ENCODE measurements around the gene C10orf105.
A peak's percentile ranks its signal among the peaks of the same experiment; 100 is the strongest.

The C10orf105 gene

GRCh38 chr10:71751515-71752224 is 32.1 kb upstream of the C10orf105 start:
- DNase-seq: no peak

DNA sequence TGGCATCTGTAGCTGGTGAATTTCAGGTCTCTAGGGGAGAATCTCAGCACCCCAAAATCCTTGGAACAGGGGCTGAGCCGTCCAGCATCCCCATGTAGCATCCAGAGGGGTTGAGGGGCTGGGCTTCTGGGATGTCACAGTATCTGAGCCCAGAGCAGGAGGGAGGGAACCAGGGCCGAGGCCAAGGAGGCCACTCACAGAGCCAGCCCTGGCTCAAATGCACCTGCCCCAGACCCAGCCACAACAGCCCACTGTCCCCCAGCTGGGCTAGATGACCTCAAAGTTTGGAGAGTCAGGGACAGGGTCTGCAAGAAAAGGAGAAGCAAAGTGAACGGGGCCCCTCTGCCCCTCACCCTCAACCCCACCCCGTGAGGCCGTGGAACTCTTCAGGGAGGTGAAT is 31.4 kb upstream of the C10orf105 start:
- no peak for DNase-seq

DNA sequence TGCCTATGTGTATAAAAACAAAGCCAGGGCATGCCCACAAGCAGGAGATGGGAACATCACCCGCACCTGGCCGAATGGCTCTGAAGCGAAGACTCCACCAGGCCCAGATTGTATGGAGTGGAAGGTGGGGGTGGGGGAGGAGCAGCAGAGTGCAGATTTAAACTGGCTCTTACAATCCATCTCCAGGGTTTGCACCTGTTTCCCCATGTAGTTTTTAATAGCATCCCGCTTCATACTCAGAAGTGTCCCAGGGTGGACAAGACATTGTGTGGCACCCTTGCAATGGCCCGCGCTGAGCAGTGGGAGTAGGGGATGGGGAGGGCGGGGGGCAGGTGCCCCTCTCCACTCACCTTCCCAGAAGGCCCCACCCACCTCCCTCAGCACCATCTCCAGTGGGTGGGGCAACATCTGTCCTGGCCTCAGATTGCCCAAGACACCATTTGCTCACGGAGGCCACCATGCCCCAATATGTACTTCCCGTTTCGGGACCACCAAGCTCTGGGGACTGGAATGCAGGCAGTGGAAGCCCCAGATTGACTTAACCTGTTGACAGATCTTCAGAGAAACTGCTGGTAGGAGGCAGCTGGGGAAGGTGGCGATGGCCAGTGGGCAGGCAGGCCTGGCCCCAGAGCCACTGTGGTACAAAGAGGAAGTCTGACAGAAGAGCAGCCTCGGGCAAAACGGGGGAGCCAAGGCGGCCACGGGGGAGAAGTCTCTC is 30.7 kb upstream of the C10orf105 start:
- no peak for DNase-seq

DNA sequence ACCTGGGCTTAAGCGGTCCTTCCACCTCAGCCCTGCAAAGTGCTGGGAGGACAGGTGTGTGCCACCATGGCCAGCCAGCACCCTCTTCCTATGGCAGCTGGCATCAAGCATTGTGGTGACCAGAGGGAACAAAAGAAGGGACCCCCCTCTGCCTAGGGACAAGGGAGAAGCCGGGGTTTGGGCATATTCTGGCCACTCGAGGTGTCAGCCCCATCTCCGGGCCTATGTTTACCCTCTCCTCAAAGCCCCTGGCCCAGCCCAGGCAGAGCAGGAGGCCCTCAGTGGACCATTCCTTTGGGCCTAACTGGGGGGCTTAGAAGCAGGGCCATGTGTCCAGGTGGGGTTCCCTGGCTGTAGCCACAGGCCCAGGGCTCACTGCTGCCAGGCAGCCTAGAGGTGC is 29.8 kb upstream of the C10orf105 start:
- no peak for DNase-seq

- peak; percentile 86 to 89 for DNase-seq
Measured at GRCh38 chr10:71748671-71749191, 29.2 kb upstream of the C10orf105 start.

DNA sequence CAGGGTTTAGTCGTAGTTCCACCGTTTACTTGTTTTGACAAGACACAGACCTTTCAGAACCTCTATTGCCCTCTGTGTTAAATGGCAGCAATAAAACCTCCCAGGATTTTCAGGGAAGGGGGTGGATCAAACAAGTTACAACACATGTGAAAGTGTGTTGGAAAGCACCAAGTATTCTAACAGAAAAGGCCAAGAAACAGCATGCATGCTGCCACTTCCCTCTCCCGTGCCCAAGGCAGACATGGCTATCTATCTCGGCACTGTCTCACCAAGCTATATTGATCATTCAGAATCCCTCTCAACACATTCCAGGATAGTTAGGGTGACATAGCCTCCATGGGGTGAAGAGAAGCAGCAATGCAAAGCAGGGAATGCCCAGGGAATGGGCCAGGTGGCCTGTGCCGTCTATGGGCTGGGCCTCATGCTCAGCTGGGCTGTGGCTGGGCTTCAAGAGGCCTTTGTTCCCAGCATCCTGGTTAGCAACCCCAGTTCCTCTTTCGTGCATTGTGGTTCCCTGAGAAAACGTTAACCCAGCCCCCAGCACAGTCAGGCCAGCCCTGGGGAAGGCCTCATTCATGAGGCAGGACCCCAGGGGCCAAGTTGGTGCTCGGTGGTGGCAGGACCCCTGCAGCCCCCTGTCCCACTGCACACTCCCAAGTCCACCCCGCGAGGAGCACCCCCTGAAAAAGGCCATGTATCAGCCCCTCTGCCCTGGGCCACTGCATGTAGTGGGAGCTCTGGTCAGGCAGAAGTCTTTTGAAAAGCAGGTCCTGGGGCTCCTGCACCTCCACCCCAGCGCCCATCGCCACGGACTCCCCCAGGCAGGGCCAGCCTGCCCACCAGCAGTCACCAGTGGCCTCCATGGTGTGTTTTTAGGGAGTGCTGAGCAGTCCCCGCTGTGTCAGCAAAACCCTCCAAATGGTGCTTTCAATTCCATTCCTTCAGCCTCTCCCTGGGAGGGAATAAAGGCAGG is 28.3 kb upstream of the C10orf105 start:
- DNase-seq: no peak

DNA sequence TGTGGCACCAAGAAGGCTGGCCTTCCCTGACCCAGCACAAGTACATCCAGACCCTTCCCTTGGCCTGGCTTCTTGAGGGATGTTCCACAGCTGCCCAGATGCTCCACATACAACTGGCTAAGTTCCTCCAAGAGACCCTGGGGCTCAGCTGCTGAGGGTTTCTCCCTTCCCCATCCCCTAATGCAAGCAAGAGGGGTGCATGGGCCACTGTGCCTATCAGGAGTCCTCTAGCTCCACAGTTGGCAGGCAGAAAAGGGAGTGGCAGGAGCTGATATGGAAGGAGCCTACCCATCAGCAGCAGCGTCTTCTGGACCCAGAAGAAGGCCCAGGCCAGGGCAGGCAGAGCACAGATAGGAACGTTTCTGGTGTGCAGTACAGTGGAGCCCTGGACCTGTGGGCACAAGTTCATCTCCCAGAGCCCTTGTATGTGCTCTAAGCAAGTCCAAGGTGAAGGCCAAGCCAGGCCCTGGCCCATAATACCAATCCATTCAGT is 27.5 kb upstream of the C10orf105 start:
- DNase-seq: no peak

GRCh38 chr10:71746344-71747037 is 26.9 kb upstream of the C10orf105 start:
- DNase-seq: no peak

GRCh38 chr10:71745664-71746250 is 26.2 kb upstream of the C10orf105 start:
- DNase-seq: no peak

GRCh38 chr10:71744897-71745663 is 25.5 kb upstream of the C10orf105 start:
- no peak for DNase-seq

DNA sequence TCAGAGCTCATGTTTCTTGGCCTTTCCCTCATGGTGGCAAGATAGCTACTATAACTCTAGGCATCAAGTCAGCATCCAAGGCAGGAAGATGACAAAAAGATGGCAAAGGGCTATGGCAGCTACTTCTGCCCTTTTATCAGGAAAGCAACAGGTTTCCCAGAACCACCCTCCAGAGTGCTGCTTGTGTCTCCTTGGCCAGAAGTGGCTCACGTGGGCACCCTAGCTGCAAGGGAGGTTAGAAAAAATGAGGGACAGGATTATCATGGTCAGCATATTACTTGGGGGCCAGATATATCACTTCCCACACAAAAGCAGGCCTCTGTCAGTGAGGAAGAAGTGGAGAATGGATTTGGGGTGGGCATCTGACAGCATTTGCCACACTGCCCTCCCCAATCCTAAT is 24.3 kb upstream of the C10orf105 start:
- no peak for DNase-seq

DNA sequence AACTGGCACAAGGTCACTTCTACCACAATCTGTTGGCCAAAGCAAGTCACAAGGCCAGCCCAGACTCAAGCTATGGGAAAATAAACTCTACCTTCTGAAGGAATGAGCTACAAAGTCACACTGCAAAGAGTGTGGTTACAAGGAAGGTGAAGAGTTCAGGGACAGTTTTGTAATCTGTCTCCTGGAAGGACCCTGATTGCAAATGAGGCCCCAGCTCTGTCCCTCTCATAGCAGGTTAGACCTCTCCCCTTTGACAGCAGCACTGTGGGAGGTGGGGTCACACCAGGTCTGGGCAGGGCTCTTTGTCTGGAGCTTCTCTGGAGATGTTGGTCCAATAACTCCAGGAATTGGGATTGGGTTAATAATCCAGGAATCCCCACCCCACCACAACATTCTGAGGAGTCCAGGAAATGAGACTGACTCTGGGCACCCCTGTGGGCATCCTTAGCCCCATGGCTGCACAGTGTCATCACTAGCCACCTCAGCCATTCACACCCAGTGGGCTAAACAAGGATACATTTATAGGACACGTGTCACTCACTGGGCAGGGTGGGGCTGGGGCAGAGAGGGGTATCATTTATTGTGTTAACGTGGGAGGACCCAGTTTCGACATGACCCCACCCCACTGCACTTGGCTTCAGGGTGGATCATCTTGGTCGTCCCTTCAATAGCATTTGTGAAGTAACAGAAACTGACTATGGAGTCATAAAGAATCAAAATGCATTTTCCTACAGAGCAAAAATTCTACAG is 23.7 kb upstream of the C10orf105 start:
- DNase-seq: no peak

GRCh38 chr10:71742301-71743088 is 22.9 kb upstream of the C10orf105 start:
- DNase-seq: no peak

- DNase-seq: no peak
Measured at GRCh38 chr10:71741671-71742070, 22.1 kb upstream of the C10orf105 start.

DNA sequence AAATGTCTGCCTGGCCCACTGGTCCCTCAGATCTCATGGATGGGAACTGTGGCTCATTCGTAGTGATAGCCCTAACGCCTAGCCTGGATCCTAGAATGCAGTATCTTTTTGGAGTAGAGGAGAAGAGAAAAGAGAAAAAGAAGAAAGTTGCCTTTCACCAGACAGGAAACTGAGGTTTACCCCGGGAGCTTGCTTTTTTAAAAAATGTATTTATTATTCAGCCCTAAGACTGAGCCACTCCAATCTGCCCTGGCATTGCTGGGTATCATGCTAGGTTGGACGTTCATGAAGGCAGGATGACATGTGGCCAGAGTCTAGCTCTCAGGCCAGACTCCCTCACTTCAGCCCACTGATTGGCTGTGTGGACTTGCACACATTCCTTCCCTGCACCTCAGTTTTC is 21.5 kb upstream of the C10orf105 start:
- no peak for DNase-seq

DNA sequence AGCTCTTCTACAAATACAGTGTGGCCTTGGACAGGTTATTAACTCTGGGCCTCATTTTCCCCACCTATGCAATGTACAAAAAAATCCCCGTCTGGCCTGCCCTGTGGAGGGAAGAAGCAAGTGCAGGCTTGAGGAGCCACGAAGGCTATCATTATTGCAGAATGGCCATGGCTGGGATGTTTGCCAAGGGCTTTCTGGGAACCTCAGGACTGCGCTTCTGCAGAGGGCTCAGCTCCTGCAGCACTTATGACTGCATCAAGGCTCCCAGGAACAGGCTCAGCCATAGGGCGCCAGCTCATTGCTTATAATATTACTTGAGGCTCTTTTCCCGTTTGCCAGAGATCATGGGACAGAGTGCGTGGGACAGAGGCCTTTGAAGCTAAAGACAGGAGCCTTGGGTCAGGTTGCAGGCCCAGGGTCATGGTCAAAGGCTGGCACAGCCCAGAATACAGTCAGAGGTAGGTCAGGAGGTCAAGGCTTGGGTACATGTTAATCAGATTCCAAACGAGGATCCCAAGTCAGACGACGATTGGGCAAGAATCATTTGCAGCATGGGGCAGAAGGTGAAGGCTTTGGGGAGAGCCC is 20.6 kb upstream of the C10orf105 start:
- DNase-seq: no peak

- DNase-seq: no peak
Measured at GRCh38 chr10:71739358-71739900, 19.9 kb upstream of the C10orf105 start.

GRCh38 chr10:71737834-71738197 is 18.2 kb upstream of the C10orf105 start:
- no peak for DNase-seq
